MM.1S (cell line): Measurements from ENCODE around the gene TP53.
A peak's percentile ranks its signal among the peaks of the same experiment; 100 is the strongest.

Experiments used
- DNase-seq: peaks from one replicate; pipeline ENCODE4 v3.0.0-alpha.2; 2015
- H2AFZ ChIP-seq: fragments of 300-600 bp; sonication (generic); 2 replicates; pipeline ENCODE4 v1.6.0; 2016; ENCODE audit warnings: antibody characterized with exemption, low read length
- H3F3A ChIP-seq: fragments of 300-600 bp; sonication (generic); 2 replicates; pipeline ENCODE4 v1.6.1; 2016; ENCODE audit warnings: mild to moderate bottlenecking, antibody characterized with exemption, low read length, moderate library complexity, mixed read lengths; ENCODE audit not compliant: insufficient read depth
- H3K27ac ChIP-seq: fragments of 300-600 bp; sonication (generic); 2 replicates; pipeline ENCODE4 v1.5.1; 2016; ENCODE audit warnings: mild to moderate bottlenecking, low read length
- H3K27me3 ChIP-seq: fragments of 300-600 bp; sonication (generic); replicated peaks from 2 replicates; pipeline ENCODE4 v1.6.0; 2016; ENCODE audit warnings: low read length; ENCODE audit not compliant: insufficient read depth
- H3K36me3 ChIP-seq: fragments of 300-600 bp; sonication (generic); replicated peaks from 2 replicates; pipeline ENCODE4 v1.6.1; 2016; ENCODE audit warnings: mild to moderate bottlenecking, low read length, mixed read lengths; ENCODE audit not compliant: insufficient read depth
- H3K4me1 ChIP-seq: fragments of 300-600 bp; sonication (generic); 2 replicates; pipeline ENCODE4 v1.6.1; 2016; ENCODE audit warnings: low read length, mixed read lengths
- H3K4me2 ChIP-seq: fragments of 300-600 bp; sonication (generic); 2 replicates; pipeline ENCODE4 v1.6.0; 2016; ENCODE audit warnings: low read depth, low read length
- H3K4me3 ChIP-seq: fragments of 300-600 bp; sonication (generic); 2 replicates; pipeline ENCODE4 v1.5.1; 2016; ENCODE audit warnings: low read length, mixed read lengths
- H3K79me2 ChIP-seq: fragments of 300-600 bp; sonication (generic); 2 replicates; pipeline ENCODE4 v1.6.1; 2016; ENCODE audit warnings: mixed run types, low read length, mixed read lengths
- H3K9ac ChIP-seq: fragments of 300-600 bp; sonication (generic); 2 replicates; pipeline ENCODE4 v1.6.1; 2016; ENCODE audit warnings: low read length, mixed read lengths
- H3K9me2 ChIP-seq: fragments of 300-600 bp; sonication (generic); replicated peaks from 2 replicates; pipeline ENCODE4 v1.6.1; 2016; ENCODE audit warnings: mild to moderate bottlenecking, low read length, mixed read lengths; ENCODE audit not compliant: insufficient read depth
- H3K9me3 ChIP-seq: fragments of 300-600 bp; sonication (generic); replicated peaks from 2 replicates; pipeline ENCODE4 v1.6.1; 2016; ENCODE audit warnings: mild to moderate bottlenecking, low read length, mixed read lengths; ENCODE audit not compliant: insufficient read depth
- H4K20me1 ChIP-seq: fragments of 300-600 bp; sonication (generic); 2 replicates; pipeline ENCODE4 v1.6.1; 2016; ENCODE audit warnings: mild to moderate bottlenecking, low read length, moderate library complexity, mixed read lengths; ENCODE audit not compliant: insufficient read depth
- CTCF ChIP-seq: fragments of 300-600 bp; sonication (generic); IDR thresholded peaks from 2 replicates; pipeline ENCODE4 v1.5.1; 2016; ENCODE audit warnings: antibody characterized with exemption, low read length, mixed read lengths
- EZH2 ChIP-seq: fragments of 300-600 bp; sonication (generic); optimal IDR thresholded peaks from 2 replicates; pipeline ENCODE3; 2017; ENCODE audit warnings: low read depth, mild to moderate bottlenecking, antibody characterized with exemption, low read length, mixed read lengths
- EZH2phosphoT487 ChIP-seq: fragments of 300-600 bp; sonication (generic); IDR thresholded peaks from 2 replicates; pipeline ENCODE4 v1.6.1; 2018; ENCODE audit warnings: antibody characterized with exemption, low read length

Gene TP53

GRCh38 chr17:7719661-7720060, 32.4 kb upstream of the TP53 start:
- Histone ChIP-seq H3K27me3 (peaks cover 95% of the 10 kb centered on the region), H3K9me2 (no peaks in the 10 kb centered on the region), H3K4me2 (no peak overlapping the region), H4K20me1 (no peaks in the 10 kb centered on the region), H3K9me3 (no peaks in the 10 kb centered on the region), H3K27ac (no peak overlapping the region), H3K4me3 (no peak overlapping the region), H3K4me1 (no peaks in the 10 kb centered on the region; the same call in 1 of the 2 replicates), H3F3A (no peaks in the 10 kb centered on the region), H2AFZ (no peak overlapping the region), H3K36me3 (no peaks in the 10 kb centered on the region), H3K79me2 (no peaks in the 10 kb centered on the region), H3K9ac (no peak overlapping the region)
- TF ChIP-seq EZH2phosphoT487 (no peak), CTCF (no peak), EZH2 (no peak)
- no peak for DNase-seq

- no peak overlapping the region for H2AFZ ChIP-seq
- no peak for DNase-seq
These were observed 30.6 kb upstream of the TP53 start for GRCh38 chr17:7717756-7718350.

DNA sequence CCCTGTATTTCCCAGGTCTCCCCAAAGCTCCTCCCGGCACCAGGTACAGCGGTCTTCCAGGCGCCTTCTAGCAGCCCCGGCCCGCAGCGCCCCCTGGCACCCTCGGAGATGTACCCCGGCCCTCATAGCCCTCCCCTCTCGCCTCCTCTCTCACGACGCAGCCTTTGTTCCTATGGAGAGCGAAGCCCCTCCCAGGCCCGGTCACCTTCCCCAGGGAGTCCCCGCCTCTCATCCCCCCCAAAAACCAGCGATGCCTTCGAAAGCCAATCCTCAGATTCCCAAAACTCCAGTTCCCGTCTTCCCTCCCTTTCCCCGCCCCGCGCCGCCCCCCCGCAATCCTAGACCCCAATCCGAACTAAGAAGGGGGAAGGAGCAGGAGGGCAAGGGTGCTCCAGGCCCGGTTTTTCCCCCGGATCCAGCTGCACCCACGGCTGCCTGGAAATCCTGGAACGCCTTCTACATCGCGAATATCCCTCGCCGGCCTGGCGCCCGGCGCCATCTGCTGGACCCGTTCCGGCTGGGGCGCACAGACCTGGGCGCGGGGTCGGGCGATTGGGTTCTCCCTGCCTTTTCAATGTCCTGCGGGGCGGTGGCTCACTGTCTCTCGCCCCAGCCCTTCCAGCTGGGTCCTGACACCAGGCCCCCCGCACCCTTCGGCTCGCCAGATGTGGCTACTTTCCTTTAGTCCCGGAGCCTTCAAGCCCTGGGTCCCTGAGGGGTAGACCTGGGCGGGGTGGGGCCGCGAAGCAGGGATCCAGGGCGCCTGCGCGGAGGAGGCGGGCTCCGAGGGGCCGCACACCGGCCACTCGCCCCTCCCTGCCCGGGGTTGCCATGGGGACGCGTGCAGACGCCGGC, 29.8 kb upstream of the TP53 start, which contains the start of gene DNAH2:
Gene DNAH2 (plus strand): TSS at position 844 of the 855 bp plus-strand sequence. CDS start 1,991 bp downstream, outside the sequence.
- H3K9ac ChIP-seq, result no peak within 1 kb of the TSS
- H3K9me2 ChIP-seq, result no peaks in the 10 kb centered on the region
- no peaks in the 10 kb centered on the region for H3K79me2 ChIP-seq
- peak within 1 kb of the TSS; percentile 79 for H3K4me2 ChIP-seq
- H3K9me3 ChIP-seq, result no peaks in the 10 kb centered on the region
- no peaks in the 10 kb centered on the region for H3K36me3 ChIP-seq
- no peak for DNase-seq
- peaks cover 3% of the 10 kb centered on the region; the same call in 1 of the 2 replicates for H3K4me1 ChIP-seq
- H3F3A ChIP-seq, result no peaks in the 10 kb centered on the region
- H2AFZ ChIP-seq, result peak within 1 kb of the TSS; percentile 31; the same call in 1 of the 2 replicates
- H3K27ac ChIP-seq, result no peak within 1 kb of the TSS
- TF ChIP-seq EZH2 (peak; percentile 35), CTCF (peak; percentile 42), EZH2phosphoT487 (no peak)
- no peaks in the 10 kb centered on the region for H4K20me1 ChIP-seq
- H3K4me3 ChIP-seq, result peak within 1 kb of the TSS; percentile 31; the same call in 1 of the 2 replicates
- H3K27me3 ChIP-seq, result peaks cover 97% of the 10 kb centered on the region

More at GRCh38 chr17:7717756-7718350, 30.6 kb upstream of the TP53 start:
- H3K4me1 ChIP-seq, result peaks cover 3% of the 10 kb centered on the region; the same call in 1 of the 2 replicates
- H3K79me2 ChIP-seq, result no peaks in the 10 kb centered on the region
- TF ChIP-seq EZH2 (no peak), EZH2phosphoT487 (no peak), CTCF (no peak)
- H3K36me3 ChIP-seq, result no peaks in the 10 kb centered on the region
- H3F3A ChIP-seq, result no peaks in the 10 kb centered on the region
- no peak overlapping the region for H3K27ac ChIP-seq
- H3K4me2 ChIP-seq, result peak overlapping the region; percentile 79; the same call in 1 of the 2 replicates
- no peak overlapping the region for H3K9ac ChIP-seq
- no peaks in the 10 kb centered on the region for H4K20me1 ChIP-seq
- H3K4me3 ChIP-seq, result peak overlapping the region; percentile 31; the same call in 1 of the 2 replicates
- no peaks in the 10 kb centered on the region for H3K9me2 ChIP-seq
- peaks cover 97% of the 10 kb centered on the region for H3K27me3 ChIP-seq
- no peaks in the 10 kb centered on the region for H3K9me3 ChIP-seq
